Inflammatory macrophage (primary cell): ENCODE data around the gene PAX8.

Source experiments
- DNase-seq, 2 donors: peaks; one replicate each; pipeline ENCODE4 v3.0.0-alpha.2; 2020 to 2022

Gene PAX8

GRCh38 chr2:113264713-113265403 lies 13.9 kb downstream of the PAX8 start:
- no peak for DNase-seq

- DNase-seq: no peak
Measured at GRCh38 chr2:113263546-113263945, 15.2 kb downstream of the PAX8 start.

- DNase-seq: peak; percentile 43 to 72
Measured at GRCh38 chr2:113260991-113261390, 17.7 kb downstream of the PAX8 start.

GRCh38 chr2:113258471-113259147 lies 20.1 kb downstream of the PAX8 start:
- no peak for DNase-seq

- DNase-seq: peak; percentile 51 to 61
Measured at GRCh38 chr2:113257516-113258264, 21.0 kb downstream of the PAX8 start.

GRCh38 chr2:113255140-113256070 lies 23.3 kb downstream of the PAX8 start:
- no peak for DNase-seq

GRCh38 chr2:113253453-113253852 lies 25.3 kb downstream of the PAX8 start:
- DNase-seq: no peak

GRCh38 chr2:113252047-113252590 lies 26.6 kb downstream of the PAX8 start:
- DNase-seq: no peak

GRCh38 chr2:113251118-113251517 lies 27.6 kb downstream of the PAX8 start:
- DNase-seq: peak in 1 of 2 donors; percentile 46

- DNase-seq: peak; percentile 73 to 83
Measured at GRCh38 chr2:113248997-113249770, 29.5 kb downstream of the PAX8 start.

- no peak for DNase-seq
Measured at GRCh38 chr2:113246606-113247005, 32.1 kb downstream of the PAX8 start.

- DNase-seq: no peak
Measured at GRCh38 chr2:113245276-113245711, 33.4 kb downstream of the PAX8 start.

- DNase-seq: no peak
Measured at GRCh38 chr2:113242327-113242726, 36.4 kb downstream of the PAX8 start.

GRCh38 chr2:113240915-113241911 lies 37.5 kb downstream of the PAX8 start:
- DNase-seq: peak; percentile 89 to 95

GRCh38 chr2:113240150-113240914 lies 38.4 kb downstream of the PAX8 start:
- peak; percentile 68 for DNase-seq

GRCh38 chr2:113238871-113239839 lies 39.6 kb downstream of the PAX8 start:
- peak; percentile 69 to 83 for DNase-seq

- DNase-seq: no peak
Measured at GRCh38 chr2:113237604-113238160, 41.0 kb downstream of the PAX8 start.
